Astrocyte (in vitro differentiated cells and primary cell): ENCODE measurements around the gene ZNF549.

Experiments
- EZH2 ChIP-seq: IDR thresholded peaks from 2 replicates; pipeline ENCODE4 v1.6.1; 2012; ENCODE audit warnings: mild to moderate bottlenecking, low read length, inconsistent platforms; ENCODE audit not compliant: insufficient read depth
- TF ChIP-seq, protein P1 (sequence below): IDR thresholded peaks from 2 replicates; pipeline ENCODE4 v1.5.1; 2011; ENCODE audit warnings: low read depth, mild to moderate bottlenecking, inconsistent platforms, low read length, moderate library complexity; ENCODE audit not compliant: insufficient read depth

DNA sequence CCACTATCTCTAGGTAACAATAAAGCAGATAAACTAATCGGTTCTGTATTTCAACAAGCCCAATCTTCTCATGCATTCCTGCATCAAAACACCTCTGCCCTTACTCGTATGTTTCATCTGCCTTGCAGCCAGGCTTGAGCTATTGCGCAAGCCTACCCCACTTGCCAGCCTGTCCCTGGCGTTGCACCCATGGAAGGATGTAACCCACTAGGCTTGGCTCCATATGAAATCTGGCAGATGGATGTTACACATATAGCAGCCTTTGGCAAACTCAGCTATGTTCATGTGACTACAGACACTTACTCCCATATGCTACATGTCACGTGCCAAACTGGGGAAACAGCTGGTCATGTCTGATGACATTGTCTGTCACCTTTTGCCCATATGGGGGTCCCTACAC lies 11.9 kb upstream of the ZNF549 start:
- TF ChIP-seq, protein P1, sequence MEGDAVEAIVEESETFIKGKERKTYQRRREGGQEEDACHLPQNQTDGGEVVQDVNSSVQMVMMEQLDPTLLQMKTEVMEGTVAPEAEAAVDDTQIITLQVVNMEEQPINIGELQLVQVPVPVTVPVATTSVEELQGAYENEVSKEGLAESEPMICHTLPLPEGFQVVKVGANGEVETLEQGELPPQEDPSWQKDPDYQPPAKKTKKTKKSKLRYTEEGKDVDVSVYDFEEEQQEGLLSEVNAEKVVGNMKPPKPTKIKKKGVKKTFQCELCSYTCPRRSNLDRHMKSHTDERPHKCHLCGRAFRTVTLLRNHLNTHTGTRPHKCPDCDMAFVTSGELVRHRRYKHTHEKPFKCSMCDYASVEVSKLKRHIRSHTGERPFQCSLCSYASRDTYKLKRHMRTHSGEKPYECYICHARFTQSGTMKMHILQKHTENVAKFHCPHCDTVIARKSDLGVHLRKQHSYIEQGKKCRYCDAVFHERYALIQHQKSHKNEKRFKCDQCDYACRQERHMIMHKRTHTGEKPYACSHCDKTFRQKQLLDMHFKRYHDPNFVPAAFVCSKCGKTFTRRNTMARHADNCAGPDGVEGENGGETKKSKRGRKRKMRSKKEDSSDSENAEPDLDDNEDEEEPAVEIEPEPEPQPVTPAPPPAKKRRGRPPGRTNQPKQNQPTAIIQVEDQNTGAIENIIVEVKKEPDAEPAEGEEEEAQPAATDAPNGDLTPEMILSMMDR = no peak
- no peak for TF ChIP-seq EZH2
